Mesenchymal stem cell (in vitro differentiated cells and primary cell): ENCODE measurements around the gene ZNF469. TPM values are rescaled to one million over a fixed set of nuclear protein-coding genes. Genes with fewer than 3 reads are reported as not detected.
A peak's percentile ranks its signal among the peaks of the same experiment; 100 is the strongest.

Experiments used
- DNase-seq: peaks from one replicate; pipeline ENCODE4 v3.0.0-alpha.2; 2013
- H2AFZ ChIP-seq: one replicate; pipeline ENCODE4 v1.6.1; 2013; ENCODE audit warnings: low read depth, mild to moderate bottlenecking, control low read depth, inconsistent platforms, low read length, moderate library complexity
- H2AK5ac ChIP-seq: 2 replicates; pipeline ENCODE4 v1.6.1; 2013; ENCODE audit warnings: low read length, moderate library complexity, mild to moderate bottlenecking, inconsistent platforms; ENCODE audit not compliant: severe bottlenecking
- H2BK120ac ChIP-seq: one replicate; pipeline ENCODE4 v1.6.1; 2013; ENCODE audit warnings: low read depth, mild to moderate bottlenecking, inconsistent platforms, low read length, moderate library complexity
- H2BK12ac ChIP-seq, 2 experiments: one replicate each; pipeline ENCODE4 v1.6.1; 2013; ENCODE audit warnings: inconsistent platforms in 2 of 2, low read length in 2 of 2, mild to moderate bottlenecking in 2 of 2, moderate library complexity in 2 of 2, control low read depth in 1 of 2
- H2BK15ac ChIP-seq: one replicate; pipeline ENCODE4 v1.6.1; 2013; ENCODE audit warnings: mild to moderate bottlenecking, low read depth, inconsistent platforms; ENCODE audit not compliant: poor library complexity, severe bottlenecking
- H2BK5ac ChIP-seq: 2 replicates; pipeline ENCODE4 v1.6.1; 2013; ENCODE audit warnings: low read depth, mild to moderate bottlenecking, low read length, control low read depth, inconsistent platforms; ENCODE audit not compliant: poor library complexity, severe bottlenecking
- H3K14ac ChIP-seq, 2 experiments: one replicate each; pipeline ENCODE4 v1.6.1; 2013; ENCODE audit warnings: inconsistent platforms in 2 of 2, low read length in 2 of 2, control low read depth in 1 of 2, mild to moderate bottlenecking in 1 of 2, moderate library complexity in 1 of 2
- H3K18ac ChIP-seq, 2 experiments: one replicate each; pipeline ENCODE4 v1.6.1; 2013; ENCODE audit warnings: inconsistent platforms in 2 of 2, low read length in 2 of 2, control low read depth in 1 of 2, low read depth in 1 of 2, mild to moderate bottlenecking in 1 of 2
- H3K23ac ChIP-seq, 2 experiments: one replicate each; pipeline ENCODE4 v1.6.1; 2013; ENCODE audit warnings: inconsistent platforms in 2 of 2, low read length in 2 of 2, mild to moderate bottlenecking in 2 of 2, moderate library complexity in 2 of 2, control low read depth in 1 of 2
- H3K27ac ChIP-seq: 2 replicates; pipeline ENCODE4 v1.5.1; 2013; ENCODE audit warnings: mild to moderate bottlenecking, moderate library complexity, low read length, control low read depth, inconsistent platforms; ENCODE audit not compliant: poor library complexity, severe bottlenecking
- H3K27me3 ChIP-seq, 2 experiments: 2 replicates each; pipeline versions ENCODE4 v1.6.1 to v1.7.0; 2013; ENCODE audit warnings: low read length in 2 of 2, mild to moderate bottlenecking in 2 of 2, moderate library complexity in 2 of 2, control low read depth in 1 of 2, inconsistent platforms in 1 of 2; ENCODE audit not compliant: control insufficient read depth in 1 of 2, insufficient read depth in 1 of 2
- H3K36me3 ChIP-seq, 2 experiments: 2 replicates each; pipeline versions ENCODE4 v1.6.1 to v1.7.0; 2013; ENCODE audit warnings: low read length in 2 of 2, control low read depth in 1 of 2, inconsistent platforms in 1 of 2, low read depth in 1 of 2, mild to moderate bottlenecking in 1 of 2; ENCODE audit not compliant: insufficient read depth in 2 of 2, control insufficient read depth in 1 of 2
- H3K4ac ChIP-seq, 2 experiments: one replicate each; pipeline ENCODE4 v1.6.1; 2013; ENCODE audit warnings: inconsistent platforms in 2 of 2, low read length in 2 of 2, mild to moderate bottlenecking in 2 of 2, moderate library complexity in 2 of 2, control low read depth in 1 of 2, low read depth in 1 of 2
- H3K4me1 ChIP-seq: 2 replicates; pipeline ENCODE4 v1.6.1; 2013; ENCODE audit warnings: low read depth, low read length, control low read depth; ENCODE audit not compliant: control insufficient read depth, insufficient read depth
- H3K4me2 ChIP-seq: 2 replicates; pipeline ENCODE4 v1.6.1; 2013; ENCODE audit warnings: low read length, mild to moderate bottlenecking, inconsistent platforms; ENCODE audit not compliant: poor library complexity, severe bottlenecking
- H3K4me3 ChIP-seq, 2 experiments: 2 replicates each; pipeline versions ENCODE4 v1.5.1 to v1.7.0; 2013; ENCODE audit warnings: low read length in 2 of 2, mild to moderate bottlenecking in 2 of 2, control low read depth in 1 of 2, low read depth in 1 of 2; ENCODE audit not compliant: insufficient read depth in 1 of 2
- H3K79me1 ChIP-seq: replicated peaks from 2 replicates; pipeline ENCODE4 v1.6.1; 2013; ENCODE audit warnings: mild to moderate bottlenecking, control low read depth, low read length, inconsistent platforms; ENCODE audit not compliant: poor library complexity, severe bottlenecking
- H3K9ac ChIP-seq: 2 replicates; pipeline ENCODE4 v1.7.0; 2013; ENCODE audit warnings: mild to moderate bottlenecking, low read length, moderate library complexity
- H3K9me3 ChIP-seq: 2 replicates; pipeline ENCODE4 v1.7.0; 2013; ENCODE audit warnings: mild to moderate bottlenecking, low read length; ENCODE audit not compliant: control insufficient read depth
- H4K8ac ChIP-seq: one replicate; pipeline ENCODE4 v1.6.1; 2013; ENCODE audit warnings: inconsistent platforms, mild to moderate bottlenecking, low read length, moderate library complexity
- H4K91ac ChIP-seq: one replicate; pipeline ENCODE4 v1.6.1; 2013; ENCODE audit warnings: mild to moderate bottlenecking, low read length, inconsistent platforms
- WGBS: methylation state at CpG from one replicate; pipeline ENCODE4 v1.1.7; 2013; ENCODE audit warnings: mixed read lengths; 5-methylcytosine and 5-hydroxymethylcytosine counted together
- polyA plus RNA-seq, 2 experiments: library from polyadenylated mRNA; stranded (reverse); fragments of 200-250 nt; gene quantifications; one replicate each; pipeline ENCODE4 v1.2.3, GENCODE V29; 2013

ZNF469 gene, protein sequence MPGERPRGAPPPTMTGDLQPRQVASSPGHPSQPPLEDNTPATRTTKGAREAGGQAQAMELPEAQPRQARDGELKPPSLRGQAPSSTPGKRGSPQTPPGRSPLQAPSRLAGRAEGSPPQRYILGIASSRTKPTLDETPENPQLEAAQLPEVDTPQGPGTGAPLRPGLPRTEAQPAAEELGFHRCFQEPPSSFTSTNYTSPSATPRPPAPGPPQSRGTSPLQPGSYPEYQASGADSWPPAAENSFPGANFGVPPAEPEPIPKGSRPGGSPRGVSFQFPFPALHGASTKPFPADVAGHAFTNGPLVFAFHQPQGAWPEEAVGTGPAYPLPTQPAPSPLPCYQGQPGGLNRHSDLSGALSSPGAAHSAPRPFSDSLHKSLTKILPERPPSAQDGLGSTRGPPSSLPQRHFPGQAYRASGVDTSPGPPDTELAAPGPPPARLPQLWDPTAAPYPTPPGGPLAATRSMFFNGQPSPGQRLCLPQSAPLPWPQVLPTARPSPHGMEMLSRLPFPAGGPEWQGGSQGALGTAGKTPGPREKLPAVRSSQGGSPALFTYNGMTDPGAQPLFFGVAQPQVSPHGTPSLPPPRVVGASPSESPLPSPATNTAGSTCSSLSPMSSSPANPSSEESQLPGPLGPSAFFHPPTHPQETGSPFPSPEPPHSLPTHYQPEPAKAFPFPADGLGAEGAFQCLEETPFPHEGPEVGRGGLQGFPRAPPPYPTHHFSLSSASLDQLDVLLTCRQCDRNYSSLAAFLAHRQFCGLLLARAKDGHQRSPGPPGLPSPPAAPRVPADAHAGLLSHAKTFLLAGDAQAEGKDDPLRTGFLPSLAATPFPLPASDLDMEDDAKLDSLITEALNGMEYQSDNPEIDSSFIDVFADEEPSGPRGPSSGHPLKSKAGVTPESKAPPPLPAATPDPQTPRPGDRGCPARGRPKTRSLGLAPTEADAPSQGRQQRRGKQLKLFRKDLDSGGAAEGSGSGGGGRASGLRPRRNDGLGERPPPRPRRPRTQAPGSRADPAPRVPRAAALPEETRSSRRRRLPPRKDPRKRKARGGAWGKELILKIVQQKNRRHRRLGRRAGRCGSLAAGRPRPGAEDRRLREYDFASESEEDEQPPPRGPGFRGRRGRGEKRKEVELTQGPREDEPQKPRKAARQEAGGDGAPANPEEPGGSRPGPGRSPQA (N-terminal part only)
- 11.1 TPM for polyA plus RNA-seq (2013, experiment 1 of 2)
- polyA plus RNA-seq (2013, experiment 2 of 2) = 10.4 TPM

DNA sequence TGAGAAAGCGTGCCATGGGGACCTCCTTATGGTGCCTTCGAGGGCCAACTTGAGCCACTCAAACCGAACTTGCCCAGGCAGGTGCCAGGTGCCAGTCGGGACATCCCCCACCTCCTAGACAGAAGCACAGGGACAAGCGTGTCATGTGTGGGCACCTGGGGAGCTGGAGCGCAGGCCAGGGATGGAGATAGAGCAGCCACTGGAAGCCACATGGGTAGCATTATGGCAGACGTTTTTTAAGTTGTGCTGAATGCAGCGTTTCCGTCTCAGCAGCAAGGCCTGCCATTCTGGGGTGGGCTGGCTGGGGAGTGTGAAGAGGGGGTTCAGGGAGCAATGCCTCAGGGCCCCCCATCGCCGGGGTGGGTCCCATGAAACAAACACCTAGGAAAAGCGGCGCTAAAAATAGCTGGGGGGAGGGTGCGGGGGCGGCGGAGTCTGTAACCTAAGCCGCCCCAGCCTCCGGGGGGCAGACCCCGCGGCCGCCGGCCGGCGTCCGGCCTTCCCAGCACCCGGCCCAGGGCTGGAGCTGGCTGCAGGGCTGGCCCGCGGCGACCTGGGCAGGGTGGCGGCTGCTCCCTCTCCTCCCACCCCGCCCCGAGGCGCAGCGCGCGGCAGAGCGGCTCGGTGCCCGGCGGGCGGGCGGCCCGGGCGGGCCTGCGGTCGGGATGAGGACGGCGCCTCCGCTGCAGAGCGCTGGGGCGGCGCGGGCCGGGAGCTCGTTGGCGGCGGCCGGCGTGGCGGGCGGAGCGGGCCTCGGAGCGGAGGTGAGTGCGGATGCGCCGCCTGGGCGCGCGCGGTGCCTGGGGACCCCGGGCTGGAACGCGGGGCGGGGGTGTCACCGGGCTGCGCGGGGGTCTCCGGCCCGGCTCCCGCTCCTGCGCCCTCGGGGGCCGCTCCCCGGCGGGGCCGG, at the start of gene ZNF469:
Gene ZNF469, plus strand, starts transcription at position 469 of the 910 bp plus-strand sequence. CDS start 44,512 bp downstream, outside the sequence.
- Histone ChIP-seq H3K4me3 (peak within 1 kb of the TSS; percentile 60 to 86), H3K36me3 (peaks cover 0 to 6% of the 10 kb centered on the region in 2 experiments), H3K4me2 (peak within 1 kb of the TSS; percentile 69), H3K27ac (no peak within 1 kb of the TSS), H3K4ac (peak within 1 kb of the TSS; percentile 42 to 57), H3K27me3 (no peaks in the 10 kb centered on the region), H3K18ac (peak within 1 kb of the TSS; percentile 78 to 80), H3K14ac (no peak within 1 kb of the TSS), H2BK12ac (peak within 1 kb of the TSS; percentile 4 to 54), H2AK5ac (no peak within 1 kb of the TSS), H2BK120ac (peak within 1 kb of the TSS; percentile 81), H3K9ac (peak within 1 kb of the TSS; percentile 86), H2BK15ac (peak within 1 kb of the TSS; percentile 70), H2BK5ac (no peak within 1 kb of the TSS), H3K23ac (no peak within 1 kb of the TSS), H4K91ac (peak within 1 kb of the TSS; percentile 77), H3K79me1 (peaks cover 3% of the 10 kb centered on the region), H3K4me1 (peaks cover 22% of the 10 kb centered on the region), H4K8ac (peak within 1 kb of the TSS; percentile 73), H2AFZ (no peak within 1 kb of the TSS), H3K9me3 (no peaks in the 10 kb centered on the region)
- DNase-seq = peak; percentile 41
- WGBS = 39% methylated on average over 17 of the region's 87 CpGs

DNA sequence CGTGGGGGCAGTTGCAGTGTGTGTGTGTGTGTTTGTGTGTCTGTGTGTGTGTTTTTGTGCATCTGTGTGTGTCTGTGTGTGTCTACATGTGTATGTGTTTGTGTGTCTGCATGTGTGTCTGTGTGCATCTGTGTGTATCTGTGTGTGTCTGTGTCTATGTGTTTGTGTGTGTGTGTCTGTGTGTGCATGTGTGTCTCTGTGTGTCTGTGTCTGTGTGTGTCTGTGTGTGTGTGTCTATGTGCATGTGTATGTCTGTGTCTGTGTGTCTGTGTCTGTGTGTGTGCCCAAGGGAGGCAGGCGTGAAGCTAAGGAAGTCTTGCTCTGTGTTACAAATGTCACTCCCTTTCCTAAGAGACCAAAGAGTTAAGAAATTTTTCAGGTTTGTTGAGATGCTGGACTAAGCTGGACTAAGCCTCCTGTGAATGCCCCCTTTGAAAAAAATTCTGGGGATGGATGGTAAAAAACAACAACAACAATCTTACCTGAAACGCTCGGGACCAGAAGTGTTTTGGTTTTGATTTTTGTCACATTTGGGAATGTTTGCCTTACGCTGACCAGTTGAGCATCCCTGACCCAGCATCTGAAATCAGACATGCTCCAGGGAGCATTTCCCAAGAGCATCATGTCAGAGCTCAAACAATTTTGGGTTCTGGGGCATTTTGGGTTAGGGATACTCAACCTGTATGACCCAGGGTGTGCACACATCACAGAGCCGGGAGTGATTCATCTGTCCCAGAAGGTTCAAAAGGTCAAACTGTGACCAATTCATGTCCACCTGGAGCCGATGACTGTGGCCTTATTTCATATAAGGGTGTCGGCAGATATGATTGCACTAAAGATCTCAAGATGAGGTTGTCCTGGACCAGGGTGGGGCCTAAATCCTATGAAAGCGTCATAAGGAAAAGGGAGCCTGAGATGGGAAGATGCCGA, 48.6 kb upstream of the ZNF469 start:
- Histone ChIP-seq H3K18ac (peak overlapping the region; percentile 67 to 89), H3K27me3 (no peaks in the 10 kb centered on the region), H3K4me2 (no peak overlapping the region), H2BK120ac (peak overlapping the region; percentile 45), H3K4me1 (peaks cover 40% of the 10 kb centered on the region), H3K4ac (peak overlapping the region; percentile 68 to 88), H2BK5ac (no peak overlapping the region), H3K27ac (peak overlapping the region; percentile 66), H3K4me3 (peak overlapping the region in 1 of 2 experiments; percentile 52), H3K9me3 (no peaks in the 10 kb centered on the region), H3K36me3 (no peaks in the 10 kb centered on the region), H4K8ac (peak overlapping the region; percentile 97), H3K9ac (peak overlapping the region; percentile 67), H3K23ac (no peak overlapping the region), H4K91ac (peak overlapping the region; percentile 71), H2BK12ac (peak overlapping the region; percentile 54 to 97), H2AFZ (no peak overlapping the region), H3K14ac (peak overlapping the region in 1 of 2 experiments; percentile 93), H3K79me1 (no peaks in the 10 kb centered on the region), H2BK15ac (no peak overlapping the region), H2AK5ac (peak overlapping the region; percentile 21)
- 88% methylated on average over 9 of the region's 10 CpGs for WGBS
- DNase-seq = no peak
